Endodermal cell (in vitro differentiated cells): ENCODE data around the gene CYP27B1. TPM values are rescaled to one million over a fixed set of nuclear protein-coding genes. Genes with fewer than 3 reads are reported as not detected.
"Not testable (repeated sequence)": the region's sequence is repeated elsewhere in the genome, so short reads cannot be mapped to it uniquely, and the experiment has no call there.

Source experiments
- DNase-seq: peaks from one replicate; pipeline ENCODE4 v3.0.0-alpha.2; 2017
- H3K27ac ChIP-seq: 2 replicates; pipeline ENCODE4 v1.5.1; 2013; ENCODE audit warnings: mild to moderate bottlenecking, low read depth, low read length, moderate library complexity
- H3K27me3 ChIP-seq: 2 replicates; pipeline ENCODE4 v1.6.1; 2013; ENCODE audit warnings: mild to moderate bottlenecking, low read length, moderate library complexity; ENCODE audit not compliant: insufficient read depth, control insufficient read depth, poor library complexity, severe bottlenecking
- H3K36me3 ChIP-seq: 2 replicates; pipeline ENCODE4 v1.7.0; 2013; ENCODE audit warnings: mild to moderate bottlenecking, low read length, moderate library complexity; ENCODE audit not compliant: control insufficient read depth, insufficient read depth
- H3K4me1 ChIP-seq: one replicate; pipeline ENCODE4 v1.7.0; 2013; ENCODE audit warnings: low read length; ENCODE audit not compliant: control insufficient read depth, insufficient read depth
- H3K4me3 ChIP-seq: 2 replicates; pipeline ENCODE4 v1.5.1; 2013; ENCODE audit warnings: mild to moderate bottlenecking, low read length, moderate library complexity
- H3K9ac ChIP-seq: 2 replicates; pipeline ENCODE4 v1.6.1; 2013; ENCODE audit warnings: mild to moderate bottlenecking, low read length, moderate library complexity; ENCODE audit not compliant: poor library complexity, severe bottlenecking; ENCODE audit errors: extremely low read depth
- H3K9me3 ChIP-seq: 2 replicates; pipeline ENCODE4 v1.6.1; 2013; ENCODE audit warnings: mild to moderate bottlenecking, low read length, moderate library complexity; ENCODE audit not compliant: control insufficient read depth
- H3K27ac Mint-ChIP-seq: 2 replicates; pipeline ENCODE4 v1.8.0; 2020; ENCODE audit warnings: mixed read lengths
- H3K27me3 Mint-ChIP-seq: 2 replicates; pipeline ENCODE4 v1.8.0; 2021; ENCODE audit warnings: mild to moderate bottlenecking, mixed read lengths; ENCODE audit not compliant: insufficient read depth
- H3K36me3 Mint-ChIP-seq: 2 replicates; pipeline ENCODE4 v1.8.0; 2020; ENCODE audit warnings: low read depth, mixed read lengths
- H3K4me1 Mint-ChIP-seq: 2 replicates; pipeline ENCODE4 v1.8.0; 2020; ENCODE audit warnings: mixed read lengths
- H3K4me3 Mint-ChIP-seq: 2 replicates; pipeline ENCODE4 v1.8.0; 2020; ENCODE audit warnings: mild to moderate bottlenecking, moderate library complexity, mixed read lengths
- H3K9me3 Mint-ChIP-seq: 2 replicates; pipeline ENCODE4 v1.8.0; 2020; ENCODE audit warnings: mild to moderate bottlenecking, mixed read lengths
- WGBS, 2 experiments: methylation state at CpG; one replicate each; pipeline versions ENCODE4 v1.1.5 to v1.1.7; 2013; ENCODE audit warnings: missing lambda C conversion rate in 2 of 2, mixed read lengths in 1 of 2; ENCODE audit not compliant: insufficient coverage in 1 of 2, insufficient read length in 1 of 2; 5-methylcytosine and 5-hydroxymethylcytosine counted together
- total RNA-seq, 2 donors: library from RNA; stranded (reverse); fragmentation: NEBNext Ultra II Directional in 1 of 2; extraction: Animal tissue kit (Norgen Biotek cat#: 25700) in 1 of 2; gene quantifications; 2 replicates in 1 of 2; 3 replicates in 1 of 2; pipeline ENCODE4 v1.2.1, GENCODE V29; 2021
- TF ChIP-seq, protein P1 (sequence below): fragments of 200-600 bp; sonication (generic); conservative IDR thresholded peaks from 2 replicates; pipeline ENCODE4 v1.5.0; 2021; ENCODE audit warnings: antibody characterized with exemption, mild to moderate bottlenecking

CYP27B1 gene
- total RNA-seq, 2 donors from 2014 or later: 2.4 to 3.1 TPM

GRCh38 chr12:57722716-57723629 lies 43.9 kb downstream of the CYP27B1 start:
- peaks cover 4% of the 10 kb centered on the region for H3K4me1 Mint-ChIP-seq
- WGBS, 2 experiments: 77 to 89% methylated on average over 5 to 11 of the region's 11 CpGs
- no peak overlapping the region for H3K4me3 ChIP-seq
- DNase-seq: peak; percentile 41
- no peak overlapping the region for H3K9ac ChIP-seq
- TF ChIP-seq, protein P1, sequence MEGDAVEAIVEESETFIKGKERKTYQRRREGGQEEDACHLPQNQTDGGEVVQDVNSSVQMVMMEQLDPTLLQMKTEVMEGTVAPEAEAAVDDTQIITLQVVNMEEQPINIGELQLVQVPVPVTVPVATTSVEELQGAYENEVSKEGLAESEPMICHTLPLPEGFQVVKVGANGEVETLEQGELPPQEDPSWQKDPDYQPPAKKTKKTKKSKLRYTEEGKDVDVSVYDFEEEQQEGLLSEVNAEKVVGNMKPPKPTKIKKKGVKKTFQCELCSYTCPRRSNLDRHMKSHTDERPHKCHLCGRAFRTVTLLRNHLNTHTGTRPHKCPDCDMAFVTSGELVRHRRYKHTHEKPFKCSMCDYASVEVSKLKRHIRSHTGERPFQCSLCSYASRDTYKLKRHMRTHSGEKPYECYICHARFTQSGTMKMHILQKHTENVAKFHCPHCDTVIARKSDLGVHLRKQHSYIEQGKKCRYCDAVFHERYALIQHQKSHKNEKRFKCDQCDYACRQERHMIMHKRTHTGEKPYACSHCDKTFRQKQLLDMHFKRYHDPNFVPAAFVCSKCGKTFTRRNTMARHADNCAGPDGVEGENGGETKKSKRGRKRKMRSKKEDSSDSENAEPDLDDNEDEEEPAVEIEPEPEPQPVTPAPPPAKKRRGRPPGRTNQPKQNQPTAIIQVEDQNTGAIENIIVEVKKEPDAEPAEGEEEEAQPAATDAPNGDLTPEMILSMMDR: no peak
- peaks cover 21% of the 10 kb centered on the region for H3K36me3 ChIP-seq
- peaks cover 2% of the 10 kb centered on the region for H3K9me3 Mint-ChIP-seq
- no peak overlapping the region for H3K4me3 Mint-ChIP-seq
- H3K4me1 ChIP-seq: no peaks in the 10 kb centered on the region
- H3K36me3 Mint-ChIP-seq: peaks cover 36% of the 10 kb centered on the region
- H3K27ac Mint-ChIP-seq: no peak overlapping the region
- H3K27ac ChIP-seq: no peak overlapping the region
- peaks cover 53% of the 10 kb centered on the region for H3K27me3 Mint-ChIP-seq
- H3K9me3 ChIP-seq: no peaks in the 10 kb centered on the region
- peaks cover 53% of the 10 kb centered on the region for H3K27me3 ChIP-seq

DNA sequence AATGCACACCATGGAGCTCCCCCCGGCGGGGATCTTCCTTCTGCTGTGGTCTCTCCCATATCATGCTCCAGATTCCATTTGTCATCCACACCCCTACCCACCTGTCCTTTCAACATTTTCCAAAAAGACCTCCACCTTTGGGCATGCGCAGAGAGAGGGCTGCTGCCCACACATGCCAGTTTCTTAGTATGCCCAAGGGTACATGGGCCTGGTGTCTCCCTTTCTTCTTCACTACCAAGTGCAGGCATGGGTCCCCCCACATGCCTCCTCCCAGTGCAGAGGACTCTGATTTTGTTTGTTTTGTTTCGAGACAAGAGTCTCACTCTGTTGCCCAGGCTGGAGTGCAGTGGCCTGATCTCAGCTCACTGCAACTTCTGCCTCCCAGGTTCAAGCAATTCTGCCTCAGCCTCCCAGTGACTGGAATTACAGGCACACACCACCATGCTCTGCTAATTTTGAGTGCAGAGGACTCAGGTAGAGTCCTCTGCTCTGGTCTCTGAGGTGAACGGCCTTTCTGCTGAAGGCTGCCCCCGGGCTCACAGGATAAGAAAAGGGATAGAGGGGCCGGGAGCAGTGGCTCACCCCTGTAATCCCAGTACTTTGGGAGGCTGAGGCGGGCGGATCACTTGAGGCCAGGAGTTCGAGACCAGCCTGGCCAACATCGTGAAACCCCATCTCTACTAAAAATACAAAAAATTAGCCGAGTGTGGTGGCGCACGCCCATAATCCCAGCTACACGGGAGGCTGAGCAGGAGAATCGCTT lies 44.9 kb downstream of the CYP27B1 start:
- H3K27ac Mint-ChIP-seq, H3K4me3 Mint-ChIP-seq, H3K9me3 ChIP-seq, H3K27ac ChIP-seq, H3K4me3 ChIP-seq, H3K9me3 Mint-ChIP-seq, H3K9ac ChIP-seq, DNase-seq, H3K4me1 Mint-ChIP-seq, H3K4me1 ChIP-seq: not testable (repeated sequence)
- peaks cover 43% of the 10 kb centered on the region for H3K27me3 Mint-ChIP-seq
- H3K36me3 Mint-ChIP-seq: peaks cover 42% of the 10 kb centered on the region
- H3K36me3 ChIP-seq: peaks cover 24% of the 10 kb centered on the region
- 93 to 95% methylated on average over 7 to 16 of the region's 16 CpGs for WGBS, 2 experiments
- H3K27me3 ChIP-seq: peaks cover 44% of the 10 kb centered on the region

GRCh38 chr12:57720606-57721595 lies 46.0 kb downstream of the CYP27B1 start:
- no peaks in the 10 kb centered on the region for H3K9me3 Mint-ChIP-seq
- H3K4me3 ChIP-seq: no peak overlapping the region
- H3K4me1 Mint-ChIP-seq: no peaks in the 10 kb centered on the region
- H3K27me3 ChIP-seq: peaks cover 32% of the 10 kb centered on the region
- no peak overlapping the region for H3K9ac ChIP-seq
- no peak overlapping the region for H3K4me3 Mint-ChIP-seq
- no peaks in the 10 kb centered on the region for H3K4me1 ChIP-seq
- H3K9me3 ChIP-seq: no peaks in the 10 kb centered on the region
- TF ChIP-seq, protein P1: no peak
- peaks cover 32% of the 10 kb centered on the region for H3K27me3 Mint-ChIP-seq
- WGBS, 2 experiments: 91% methylated on average over 11 of the region's 11 CpGs; no CpG with 5 or more reads in 1 of the 2 experiments
- peaks cover 27% of the 10 kb centered on the region for H3K36me3 ChIP-seq
- H3K36me3 Mint-ChIP-seq: peaks cover 45% of the 10 kb centered on the region
- H3K27ac Mint-ChIP-seq: no peak overlapping the region
- no peak overlapping the region for H3K27ac ChIP-seq
- no peak for DNase-seq
